Spleen (tissue), 7 donors: ENCODE results near the gene KIF25.

Source experiments
- CTCF ChIP-seq, 11 experiments: fragments of 200-600 bp in 7 of 11; fragments of 450-650 bp in 4 of 11; sonication (generic) in 4 of 11; IDR thresholded peaks in 8 of 11; conservative IDR thresholded peaks in 3 of 11; 1 replicate in 7 of 11; 2 replicates in 4 of 11; pipeline versions ENCODE4 v1.4.0 to v1.8.0; 2016 to 2021; ENCODE audit warnings: antibody characterized with exemption in 11 of 11, inconsistent platforms in 4 of 11, mild to moderate bottlenecking in 1 of 11
- POLR2A ChIP-seq, 3 donors: fragments of 450-650 bp; IDR thresholded peaks; one replicate each; pipeline ENCODE4 v1.5.1; 2017; ENCODE audit warnings: antibody characterized with exemption in 3 of 3, mild to moderate bottlenecking in 1 of 3
- POLR2AphosphoS5 ChIP-seq, 3 donors: sonication (generic); formaldehyde crosslinking; IDR thresholded peaks; one replicate each; pipeline ENCODE4 v1.5.1; 2017; ENCODE audit warnings: antibody characterized with exemption in 3 of 3
- donor health status: DM: no; HTN: no; CAD: no; lungs with moderate emphysema.
- donor health status: DM: no; HTN: no; CAD: no.
- donor health status: DM: no; HTN: no; CAD: no.

DNA sequence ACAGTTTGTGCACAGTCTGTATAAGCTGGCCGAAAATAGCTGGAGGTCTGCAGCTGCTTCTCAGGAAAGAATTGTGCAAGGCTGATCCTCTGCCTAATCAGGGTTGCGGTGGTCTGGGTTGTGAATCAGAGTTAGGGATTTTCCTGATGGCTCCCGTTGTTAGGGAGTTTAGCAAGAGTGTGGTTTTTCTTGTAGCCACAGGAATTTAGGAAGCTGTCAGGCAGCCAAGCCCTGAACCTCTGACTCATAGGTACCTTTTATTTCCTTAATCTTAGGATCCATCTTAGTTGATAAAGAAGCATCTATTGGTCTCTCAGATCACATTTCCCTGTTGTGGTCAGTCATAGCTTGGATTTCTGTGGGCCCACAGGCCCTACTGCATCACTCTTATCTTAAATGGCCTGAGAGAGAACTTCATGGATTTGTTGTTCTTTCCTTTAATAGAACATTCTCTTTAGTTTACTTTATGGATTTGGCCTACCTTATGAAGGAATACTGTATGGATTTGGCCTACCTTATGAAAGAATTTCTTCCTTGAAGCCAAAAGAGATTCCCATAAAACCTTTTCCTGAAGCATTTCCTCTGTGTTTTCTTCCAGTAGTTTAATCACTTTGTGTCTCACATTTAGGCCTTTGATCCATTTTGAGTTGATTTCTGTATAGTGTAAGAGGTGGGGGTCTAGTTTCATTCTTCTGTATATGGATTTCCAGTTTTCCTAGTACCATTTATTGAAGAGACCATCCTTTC is 10.3 kb downstream of the KIF25 start:
- TF ChIP-seq POLR2A (IDR thresholded peaks at IDR 0.05) = no peak
- no peak for TF ChIP-seq CTCF (IDR thresholded peaks at IDR 0.05 in 8 of 11, conservative IDR thresholded peaks at IDR 0.05 in 3 of 11)
- TF ChIP-seq POLR2AphosphoS5 (IDR thresholded peaks at IDR 0.05) = no peak
